ENCODE data around the gene WWC1. TPM values are rescaled to one million over a fixed set of nuclear protein-coding genes. Genes with fewer than 3 reads are reported as not detected.

The WWC1 gene
- total and polyA plus RNA-seq, 2 experiments from 2014 or later, result 27.6 to 27.8 TPM

- WGBS (ENCODE audit: low lambda C conversion rate, missing lambda C conversion rate), result 85% methylated on average over 6 of the region's 6 CpGs
- Histone ChIP-seq H3K36me3 (replicated peaks; ENCODE audit: insufficient read depth, low read depth) (no peaks in the 10 kb centered on the region), H3K4me2 (no peak overlapping the region), H3K27me3 (no peaks in the 10 kb centered on the region), H2AFZ (no peak overlapping the region), H3K9me2 (replicated peaks; ENCODE audit: insufficient read depth) (no peaks in the 10 kb centered on the region), H3K27ac (no peak overlapping the region), H3K4me3 (no peak overlapping the region), H3K9me3 (ENCODE audit: low read depth) (no peaks in the 10 kb centered on the region), H3K4me1 (ENCODE audit: insufficient read depth) (peaks cover 17% of the 10 kb centered on the region), H3K79me2 (peaks cover 72% of the 10 kb centered on the region), H4K20me1 (ENCODE audit: insufficient read depth, poor library complexity, severe bottlenecking) (no peaks in the 10 kb centered on the region)
- TF ChIP-seq EZH2 (IDR thresholded peaks at IDR 0.05; ENCODE audit: borderline replicate concordance) (no peak), CTCF (IDR thresholded peaks at IDR 0.05; ENCODE audit: poor library complexity) (no peak), EZH2phosphoT487 (IDR thresholded peaks at IDR 0.05; ENCODE audit: low read depth, severe bottlenecking, unreplicated experiment) (no peak)
- no peak for DNase-seq (ENCODE audit: low spot score)
These were observed 50.8 kb downstream of the WWC1 start for GRCh38 chr5:168342151-168342825.

- DNase-seq (ENCODE audit: low spot score), result no peak
- H3K9me2 ChIP-seq (replicated peaks; ENCODE audit: insufficient read depth), result no peaks in the 10 kb centered on the region
These were observed 51.5 kb downstream of the WWC1 start for GRCh38 chr5:168342985-168343384.

GRCh38 chr5:168346417-168346816 lies 55.0 kb downstream of the WWC1 start:
- Histone ChIP-seq H2AFZ (no peak overlapping the region), H3K79me2 (peaks cover 74% of the 10 kb centered on the region), H3K9me3 (ENCODE audit: low read depth) (no peaks in the 10 kb centered on the region), H3K36me3 (replicated peaks; ENCODE audit: insufficient read depth, low read depth) (no peaks in the 10 kb centered on the region), H3K9me2 (replicated peaks; ENCODE audit: insufficient read depth) (no peaks in the 10 kb centered on the region), H3K4me2 (peak overlapping the region; percentile 57), H3K27ac (peak overlapping the region; percentile 47), H3K27me3 (no peaks in the 10 kb centered on the region), H3K4me1 (ENCODE audit: insufficient read depth) (peaks cover 24% of the 10 kb centered on the region), H3K4me3 (no peak overlapping the region), H4K20me1 (ENCODE audit: insufficient read depth, poor library complexity, severe bottlenecking) (peaks cover 9% of the 10 kb centered on the region)
- 38% methylated on average over 3 of the region's 3 CpGs for WGBS (ENCODE audit: low lambda C conversion rate, missing lambda C conversion rate)
- TF ChIP-seq EZH2phosphoT487 (IDR thresholded peaks at IDR 0.05; ENCODE audit: low read depth, severe bottlenecking, unreplicated experiment) (no peak), EZH2 (IDR thresholded peaks at IDR 0.05; ENCODE audit: borderline replicate concordance) (no peak), CTCF (IDR thresholded peaks at IDR 0.05; ENCODE audit: poor library complexity) (no peak)
- DNase-seq (ENCODE audit: low spot score), result peak; percentile 64

More at GRCh38 chr5:168342985-168343384, 51.5 kb downstream of the WWC1 start:
- Histone ChIP-seq H3K79me2 (peaks cover 72% of the 10 kb centered on the region), H3K9me3 (ENCODE audit: low read depth) (no peaks in the 10 kb centered on the region), H3K4me3 (no peak overlapping the region), H3K36me3 (replicated peaks; ENCODE audit: insufficient read depth, low read depth) (no peaks in the 10 kb centered on the region), H2AFZ (no peak overlapping the region), H3K4me2 (no peak overlapping the region), H3K27me3 (no peaks in the 10 kb centered on the region), H3K27ac (no peak overlapping the region), H4K20me1 (ENCODE audit: insufficient read depth, poor library complexity, severe bottlenecking) (peaks cover 3% of the 10 kb centered on the region), H3K4me1 (ENCODE audit: insufficient read depth) (peaks cover 22% of the 10 kb centered on the region)
- TF ChIP-seq EZH2 (IDR thresholded peaks at IDR 0.05; ENCODE audit: borderline replicate concordance) (no peak), CTCF (IDR thresholded peaks at IDR 0.05; ENCODE audit: poor library complexity) (no peak), EZH2phosphoT487 (IDR thresholded peaks at IDR 0.05; ENCODE audit: low read depth, severe bottlenecking, unreplicated experiment) (no peak)
- WGBS (ENCODE audit: low lambda C conversion rate, missing lambda C conversion rate), result 74% methylated on average over 3 of the region's 3 CpGs
